ENCODE results near the gene SRPK2. TPM values are rescaled to one million over a fixed set of nuclear protein-coding genes. Genes with fewer than 3 reads are reported as not detected.

The SRPK2 gene
- total RNA-seq, 2 donors from 2014 or later, result 46.2 to 50.0 TPM

DNA sequence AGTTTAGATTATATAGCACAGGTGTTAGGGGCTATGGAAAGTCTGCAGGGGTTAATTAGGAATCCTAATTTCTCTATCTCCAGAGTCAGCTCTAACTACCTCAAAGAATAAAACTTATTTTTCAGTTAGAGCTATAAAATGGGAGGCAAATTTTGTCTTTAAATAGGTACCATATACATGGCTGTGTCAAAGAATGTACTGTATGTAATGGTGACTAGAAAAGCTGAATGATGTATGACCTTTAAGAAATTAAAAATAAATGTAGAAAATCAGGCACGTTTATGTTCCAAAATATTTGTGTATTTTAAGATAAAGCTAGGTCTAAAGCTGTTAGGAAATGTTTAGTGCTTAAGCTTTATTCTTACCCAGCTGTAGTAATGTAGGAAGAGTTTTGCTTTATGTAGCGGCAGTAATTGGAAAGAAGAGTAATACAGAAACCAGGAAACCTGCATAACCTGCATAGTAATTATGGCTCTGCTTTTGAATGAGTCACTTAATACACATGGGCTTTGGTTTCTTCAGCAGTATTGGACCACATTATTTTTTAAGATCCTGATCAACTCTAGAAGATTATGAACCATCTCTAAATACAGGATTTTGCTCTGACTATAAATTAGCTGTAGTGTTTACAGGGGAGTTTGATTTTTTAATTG lies 289.7 kb downstream of the SRPK2 start:
- no peaks in the 10 kb centered on the region for H3K9me3 ChIP-seq (ENCODE audit: control insufficient read depth, low read length, poor library complexity, severe bottlenecking)
- ATAC-seq (peak; percentile 20), DNase-seq (no peak)
- H3K36me3 Mint-ChIP-seq (ENCODE audit: low read depth), result peaks cover 2% of the 10 kb centered on the region
- peak overlapping the region; percentile 93 for H3K27ac Mint-ChIP-seq
- H3K4me3 Mint-ChIP-seq, result peak overlapping the region; percentile 39
- no peaks in the 10 kb centered on the region for H3K27me3 Mint-ChIP-seq
- peaks cover 20% of the 10 kb centered on the region for H3K4me1 Mint-ChIP-seq

DNA sequence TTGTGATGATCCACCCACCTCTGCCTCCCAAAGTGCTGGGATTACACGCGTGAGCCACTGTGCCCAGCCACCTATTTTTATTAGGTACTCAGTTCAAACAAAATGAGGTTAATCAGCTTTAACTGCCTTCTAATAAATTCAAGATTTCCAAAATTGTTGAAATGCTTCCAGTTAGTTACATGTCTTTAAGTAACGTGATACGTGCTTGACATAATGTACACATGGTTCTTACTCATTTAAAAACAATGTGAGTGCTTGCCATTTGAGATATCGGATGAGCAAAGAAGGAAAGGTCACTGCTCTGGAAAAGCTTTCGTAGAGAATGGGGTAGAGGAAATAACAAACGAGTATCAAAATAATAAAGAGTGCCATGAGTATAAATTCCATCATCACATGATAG lies 291.1 kb downstream of the SRPK2 start:
- peak overlapping the region; percentile 31 for H3K4me3 Mint-ChIP-seq
- H3K9me3 ChIP-seq (ENCODE audit: control insufficient read depth, low read length, poor library complexity, severe bottlenecking), result no peaks in the 10 kb centered on the region
- H3K27ac Mint-ChIP-seq, result peak overlapping the region; percentile 93
- H3K4me1 Mint-ChIP-seq, result peaks cover 25% of the 10 kb centered on the region
- ATAC-seq (no peak), DNase-seq (no peak)
- H3K27me3 Mint-ChIP-seq, result no peaks in the 10 kb centered on the region
- H3K36me3 Mint-ChIP-seq (ENCODE audit: low read depth), result peaks cover 2% of the 10 kb centered on the region

DNA sequence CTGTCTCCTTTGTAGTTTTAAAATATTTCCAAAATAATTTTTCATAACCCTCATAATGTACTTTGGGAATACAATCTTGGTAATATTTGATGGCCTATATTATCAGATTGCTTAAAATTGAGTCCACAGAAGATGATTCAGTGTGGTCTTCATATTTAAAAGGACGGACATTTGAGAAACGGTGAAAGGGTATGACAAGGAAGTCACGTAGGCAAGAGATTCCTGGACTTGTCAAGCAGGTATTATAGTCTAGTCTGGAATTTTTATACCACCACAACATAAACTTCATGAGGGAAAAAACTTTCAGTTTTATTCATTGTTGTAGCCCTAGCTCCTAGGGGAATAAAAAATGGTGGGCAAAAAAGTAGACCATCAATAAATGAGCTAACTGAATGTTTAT lies 292.4 kb downstream of the SRPK2 start:
- Mint-ChIP-seq H3K4me3 (no peak overlapping the region), H3K36me3 (ENCODE audit: low read depth) (peaks cover 2% of the 10 kb centered on the region), H3K27me3 (no peaks in the 10 kb centered on the region), H3K27ac (peak overlapping the region; percentile 84), H3K4me1 (peaks cover 24% of the 10 kb centered on the region)
- no peak for ATAC-seq
- no peak for DNase-seq
- H3K9me3 ChIP-seq (ENCODE audit: control insufficient read depth, low read length, poor library complexity, severe bottlenecking), result no peaks in the 10 kb centered on the region

DNA sequence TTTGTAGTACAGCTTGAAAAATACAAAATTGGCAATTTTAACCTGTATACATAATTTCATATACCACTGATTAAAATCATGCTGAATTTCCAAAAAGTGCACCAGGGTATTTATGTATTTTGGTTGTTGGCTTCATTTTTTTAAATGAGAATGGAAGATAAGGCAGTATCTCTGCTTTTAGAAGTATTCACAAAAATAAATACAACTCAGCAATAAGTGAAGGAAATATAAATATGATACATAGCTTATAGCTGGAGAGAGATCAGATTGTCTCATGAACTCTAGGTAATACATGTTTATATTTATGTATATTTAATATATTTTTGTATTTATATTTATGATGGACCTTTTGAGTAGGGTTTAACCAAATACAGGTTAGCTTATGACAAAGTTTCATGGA lies 293.8 kb downstream of the SRPK2 start:
- Mint-ChIP-seq H3K36me3 (ENCODE audit: low read depth) (peaks cover 3% of the 10 kb centered on the region), H3K27ac (peak overlapping the region; percentile 84), H3K4me3 (no peak overlapping the region)

DNA sequence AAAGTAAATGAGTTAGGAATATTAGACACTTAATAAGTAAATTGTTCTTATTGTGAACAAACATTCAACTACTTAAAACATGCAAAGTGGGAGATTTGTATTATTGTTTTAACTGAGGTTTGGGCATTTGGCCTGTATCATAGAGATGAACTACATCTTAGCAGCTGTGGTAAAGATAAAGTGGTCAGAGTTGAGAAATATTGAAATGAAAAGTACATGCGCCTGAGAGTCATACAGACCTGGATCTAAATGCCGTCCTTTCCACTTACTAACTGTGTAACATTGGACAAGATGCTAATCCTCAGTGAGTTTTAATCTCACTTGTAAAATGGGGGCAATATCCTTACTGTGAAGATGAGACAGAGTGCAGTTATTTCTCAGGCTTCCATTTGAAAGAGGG lies 300.3 kb downstream of the SRPK2 start:
- Mint-ChIP-seq H3K27ac (peak overlapping the region; percentile 75), H3K4me1 (peaks cover 18% of the 10 kb centered on the region), H3K27me3 (no peaks in the 10 kb centered on the region), H3K4me3 (no peak overlapping the region), H3K36me3 (ENCODE audit: low read depth) (peaks cover 2% of the 10 kb centered on the region)
- DNase-seq (no peak), ATAC-seq (no peak)
- no peaks in the 10 kb centered on the region for H3K9me3 ChIP-seq (ENCODE audit: control insufficient read depth, low read length, poor library complexity, severe bottlenecking)

More for the DNA sequence above, 293.8 kb downstream of the SRPK2 start:
- DNase-seq (no peak), ATAC-seq (no peak)
- Mint-ChIP-seq H3K4me1 (peaks cover 20% of the 10 kb centered on the region), H3K27me3 (no peaks in the 10 kb centered on the region)
- H3K9me3 ChIP-seq (ENCODE audit: control insufficient read depth, low read length, poor library complexity, severe bottlenecking), result no peaks in the 10 kb centered on the region

DNA sequence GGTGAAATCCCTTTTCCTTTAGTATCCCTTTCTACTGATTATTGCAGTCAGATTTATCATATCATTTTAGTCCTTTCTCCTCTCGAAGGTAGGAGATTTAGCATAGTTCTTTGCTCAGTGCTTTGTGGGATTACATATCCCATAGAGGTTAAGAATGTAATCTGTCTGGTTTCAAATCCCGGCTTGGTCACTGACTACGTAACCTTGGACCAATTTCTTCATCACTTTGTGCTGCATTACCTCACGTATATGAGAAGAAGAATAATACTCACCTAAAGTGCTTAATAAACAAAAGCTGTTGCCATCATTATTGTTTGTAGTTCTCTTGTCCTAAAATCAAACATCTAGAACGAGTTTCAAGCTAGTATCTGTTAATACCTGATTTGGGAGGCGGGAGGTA lies 300.7 kb downstream of the SRPK2 start:
- Mint-ChIP-seq H3K27ac (peak overlapping the region; percentile 75), H3K36me3 (ENCODE audit: low read depth) (peaks cover 2% of the 10 kb centered on the region), H3K4me1 (peaks cover 21% of the 10 kb centered on the region), H3K27me3 (no peaks in the 10 kb centered on the region), H3K4me3 (peak overlapping the region; percentile 39)
- H3K9me3 ChIP-seq (ENCODE audit: control insufficient read depth, low read length, poor library complexity, severe bottlenecking), result no peaks in the 10 kb centered on the region
- ATAC-seq, result no peak
- DNase-seq, result no peak

DNA sequence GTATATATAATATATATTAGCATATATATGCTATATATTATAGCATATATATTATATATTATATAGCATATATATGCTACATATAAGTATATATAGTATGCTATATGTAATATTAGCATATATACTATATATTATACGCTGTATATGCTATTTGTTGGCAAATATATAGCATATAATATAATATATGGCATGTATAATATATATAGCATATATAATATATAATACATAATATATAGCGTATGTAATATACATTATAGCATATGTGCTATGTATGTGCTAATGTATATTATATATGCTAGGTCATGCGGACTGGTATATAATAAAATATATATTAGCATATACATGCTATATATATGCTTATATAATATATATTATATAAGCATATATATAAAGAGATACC lies 301.9 kb downstream of the SRPK2 start:
- no peaks in the 10 kb centered on the region for H3K9me3 ChIP-seq (ENCODE audit: control insufficient read depth, low read length, poor library complexity, severe bottlenecking)
- Mint-ChIP-seq H3K4me3 (no peak overlapping the region), H3K36me3 (ENCODE audit: low read depth) (peaks cover 9% of the 10 kb centered on the region), H3K27me3 (no peaks in the 10 kb centered on the region), H3K27ac (no peak overlapping the region), H3K4me1 (peaks cover 23% of the 10 kb centered on the region)
- ATAC-seq (no peak), DNase-seq (no peak)

DNA sequence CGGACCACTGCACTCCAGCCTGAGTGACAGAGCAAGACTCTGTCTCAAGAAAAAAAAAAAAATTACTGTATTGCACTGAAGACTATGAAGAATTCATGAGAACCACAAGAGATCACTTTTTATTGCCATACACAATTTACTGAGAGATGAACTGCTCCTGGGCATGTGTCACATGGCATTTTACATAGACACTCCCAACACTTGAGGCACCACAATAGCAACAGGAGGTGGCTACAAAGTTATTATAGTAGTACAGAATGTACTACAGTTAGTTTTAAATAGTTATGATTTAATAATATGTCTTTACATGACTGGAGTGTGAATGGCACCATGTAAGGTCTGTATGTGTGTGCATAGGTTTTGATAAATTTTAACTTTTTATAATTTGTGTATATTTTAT lies 304.1 kb downstream of the SRPK2 start:
- H3K9me3 ChIP-seq (ENCODE audit: control insufficient read depth, low read length, poor library complexity, severe bottlenecking), result no peaks in the 10 kb centered on the region
- Mint-ChIP-seq H3K36me3 (ENCODE audit: low read depth) (peaks cover 7% of the 10 kb centered on the region), H3K4me3 (peak overlapping the region; percentile 25), H3K4me1 (peaks cover 23% of the 10 kb centered on the region), H3K27ac (peak overlapping the region; percentile 87), H3K27me3 (no peaks in the 10 kb centered on the region)
- DNase-seq, result no peak
- peak; percentile 15 for ATAC-seq

DNA sequence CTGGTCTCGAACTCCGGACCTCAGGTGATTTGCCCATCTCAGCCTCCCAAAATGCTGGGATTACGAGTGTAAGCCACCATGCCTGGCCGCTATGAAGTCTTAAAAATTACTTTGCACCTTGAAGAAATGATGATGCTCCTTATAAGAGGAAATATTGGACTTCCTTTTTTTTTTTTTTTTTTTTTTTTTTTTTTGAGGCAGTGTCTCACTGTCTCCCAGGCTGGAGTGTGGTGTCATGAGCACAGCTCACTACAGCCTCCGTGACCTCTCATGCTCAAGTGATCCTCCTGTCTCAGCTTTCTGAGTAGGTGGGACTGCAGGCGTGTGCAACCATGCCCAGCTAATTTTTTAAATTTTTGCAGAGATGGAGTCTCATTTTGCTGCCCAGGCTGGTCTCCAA lies 309.4 kb downstream of the SRPK2 start:
- peak overlapping the region; percentile 84 for H3K27ac Mint-ChIP-seq
- DNase-seq (no peak), ATAC-seq (no peak)
- no peak overlapping the region for H3K4me3 Mint-ChIP-seq
- no peaks in the 10 kb centered on the region for H3K9me3 ChIP-seq (ENCODE audit: control insufficient read depth, low read length, poor library complexity, severe bottlenecking)
- H3K36me3 Mint-ChIP-seq (ENCODE audit: low read depth), result peaks cover 12% of the 10 kb centered on the region
- H3K27me3 Mint-ChIP-seq, result no peaks in the 10 kb centered on the region
- peaks cover 18% of the 10 kb centered on the region for H3K4me1 Mint-ChIP-seq

DNA sequence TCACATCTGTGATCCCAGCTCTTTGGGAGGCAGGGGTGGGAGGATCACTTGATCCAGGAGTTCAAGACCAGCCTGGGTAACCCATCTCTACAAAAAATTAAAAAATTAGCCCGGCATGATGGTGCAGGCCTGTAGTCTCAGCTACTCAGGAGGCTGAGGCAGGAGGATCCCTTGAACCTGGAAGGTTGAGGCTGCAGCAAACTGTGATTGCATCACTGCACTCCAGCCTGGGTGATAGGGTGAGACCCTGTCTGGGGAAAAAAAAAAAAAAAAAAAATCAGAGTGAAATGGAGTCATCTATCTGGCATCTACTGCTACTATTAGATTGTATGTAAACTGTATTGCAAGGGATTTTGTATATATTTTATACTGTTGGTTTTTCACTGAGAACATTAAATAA lies 315.6 kb downstream of the SRPK2 start:
- ATAC-seq (no peak), DNase-seq (no peak)
- peaks cover 18% of the 10 kb centered on the region for H3K4me1 Mint-ChIP-seq
- H3K27me3 Mint-ChIP-seq, result no peaks in the 10 kb centered on the region
- no peak overlapping the region for H3K4me3 Mint-ChIP-seq
- peaks cover 12% of the 10 kb centered on the region for H3K36me3 Mint-ChIP-seq (ENCODE audit: low read depth)
- no peaks in the 10 kb centered on the region for H3K9me3 ChIP-seq (ENCODE audit: control insufficient read depth, low read length, poor library complexity, severe bottlenecking)
- H3K27ac Mint-ChIP-seq, result peak overlapping the region; percentile 79

DNA sequence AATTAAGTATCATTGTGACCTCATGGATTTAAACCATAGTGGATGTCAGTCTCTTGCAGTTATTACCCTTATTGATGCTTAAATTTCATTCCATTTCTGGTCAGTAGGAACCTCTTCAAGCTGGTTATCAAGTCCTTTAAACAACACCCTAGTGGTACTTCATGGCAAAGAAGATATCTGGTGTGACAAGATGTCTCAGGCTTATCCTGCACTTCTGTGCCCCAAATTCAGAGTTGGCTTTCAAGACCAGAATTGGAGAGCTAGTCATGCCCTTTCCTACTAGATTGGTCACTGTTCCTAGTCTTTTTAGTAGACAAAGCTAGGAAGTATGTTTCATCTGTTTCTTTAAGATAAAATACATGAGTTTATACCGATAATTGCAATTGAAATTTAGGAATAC lies 319.8 kb downstream of the SRPK2 start:
- H3K9me3 ChIP-seq (ENCODE audit: control insufficient read depth, low read length, poor library complexity, severe bottlenecking), result no peaks in the 10 kb centered on the region
- no peak overlapping the region for H3K4me3 Mint-ChIP-seq
- no peaks in the 10 kb centered on the region for H3K27me3 Mint-ChIP-seq
- no peak for ATAC-seq
- DNase-seq, result no peak
- peaks cover 17% of the 10 kb centered on the region for H3K4me1 Mint-ChIP-seq
- H3K27ac Mint-ChIP-seq, result peak overlapping the region; percentile 80
- H3K36me3 Mint-ChIP-seq (ENCODE audit: low read depth), result peaks cover 6% of the 10 kb centered on the region

DNA sequence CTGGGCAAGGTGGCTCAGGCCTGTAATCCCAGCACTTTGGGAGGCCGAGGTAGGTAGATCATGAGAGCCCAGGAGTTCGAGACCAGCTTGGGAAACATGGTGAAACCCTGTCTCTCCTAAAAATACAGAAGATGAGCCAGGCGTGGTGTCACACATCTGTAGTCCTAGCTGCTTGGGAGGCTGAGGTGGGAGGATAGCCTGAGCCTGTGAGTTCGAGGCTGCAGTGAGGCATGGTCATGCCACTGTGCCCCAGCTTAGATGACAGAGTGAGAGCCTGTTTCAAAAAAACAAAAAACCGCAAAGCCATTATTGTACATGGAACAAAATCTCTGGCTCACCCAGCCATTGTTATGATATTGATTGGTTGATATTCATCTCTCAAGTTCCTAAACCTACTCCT lies 321.0 kb downstream of the SRPK2 start:
- Mint-ChIP-seq H3K36me3 (ENCODE audit: low read depth) (peaks cover 6% of the 10 kb centered on the region), H3K27ac (peak overlapping the region; percentile 80), H3K4me3 (no peak overlapping the region), H3K27me3 (no peaks in the 10 kb centered on the region), H3K4me1 (peaks cover 21% of the 10 kb centered on the region)
- H3K9me3 ChIP-seq (ENCODE audit: control insufficient read depth, low read length, poor library complexity, severe bottlenecking), result no peaks in the 10 kb centered on the region
- no peak for DNase-seq
- ATAC-seq, result peak; percentile 18

Data from T-helper 17 cell (primary cell).